ENCODE measurements around the gene HLA-DQA2. TPM values are rescaled to one million over a fixed set of nuclear protein-coding genes. Genes with fewer than 3 reads are reported as not detected.

The HLA-DQA2 gene
- polyA plus RNA-seq, 1 donor (not counting 4 experiments of a cell fraction or from before 2014, with no cell fraction given) = not detected

- Histone ChIP-seq H3K27me3 (ENCODE audit: control insufficient read depth, extremely low read depth, insufficient read depth, low read length) (no peaks in the 10 kb centered on the region), H3K9me3 (ENCODE audit: control insufficient read depth, low read depth, low read length) (no peaks in the 10 kb centered on the region), H2AFZ (ENCODE audit: control insufficient read depth, low read length) (no peak overlapping the region), H3K36me3 (ENCODE audit: control insufficient read depth in 2 of 2, extremely low read depth in 1 of 2, insufficient read depth in 2 of 2, low read length in 2 of 2) (no peaks in the 10 kb centered on the region), H3K4me1 (ENCODE audit: control insufficient read depth, extremely low read depth, insufficient read depth, low read length) (peaks cover 21% of the 10 kb centered on the region), H3K4me3 (ENCODE audit: control insufficient read depth in 2 of 3, extremely low read depth in 1 of 3, insufficient read depth in 2 of 3, low read depth in 1 of 3, low read length in 3 of 3) (no peak overlapping the region), H3K27ac (ENCODE audit: control insufficient read depth, insufficient read depth, low read length) (no peak overlapping the region), H3K9me1 (ENCODE audit: control insufficient read depth, extremely low read depth, insufficient read depth, low read length) (no peaks in the 10 kb centered on the region), H3K79me2 (ENCODE audit: control insufficient read depth, insufficient read depth, low read length) (no peaks in the 10 kb centered on the region), H3K9ac (ENCODE audit: control insufficient read depth, extremely low read depth, insufficient read depth, low read length) (no peak overlapping the region), H3K4me2 (ENCODE audit: control insufficient read depth, extremely low read depth, insufficient read depth, low read depth, low read length) (peak overlapping the region; percentile 8), H4K20me1 (ENCODE audit: control insufficient read depth, extremely low read depth, insufficient read depth, low read length) (no peaks in the 10 kb centered on the region)
- dilution Hi-C loops (cut with MboI; ENCODE audit: extremely low pct_ligation_motif_present, low sequenced_read_pairs) = no loop called here
- no peak for TF ChIP-seq CTCF (optimal IDR thresholded peaks at IDR 0.05 in 1 of 3, IDR thresholded peaks at IDR 0.05 in 1 of 3, conservative IDR thresholded peaks at IDR 0.05 in 1 of 3; ENCODE audit: extremely low read depth in 1 of 3, insufficient read depth in 2 of 3, low read length in 3 of 3)
- no peak for TF ChIP-seq EZH2 (IDR thresholded peaks at IDR 0.05; ENCODE audit: low read length)
- FAIRE-seq (peak; percentile 59), DNase-seq (ENCODE audit: low read depth, low spot score) (no peak)
Observed at GRCh38 chr6:32774426-32774825, 33.2 kb downstream of the HLA-DQA2 start.

- TF ChIP-seq CTCF (optimal IDR thresholded peaks at IDR 0.05 in 1 of 3, IDR thresholded peaks at IDR 0.05 in 1 of 3, conservative IDR thresholded peaks at IDR 0.05 in 1 of 3; ENCODE audit: extremely low read depth in 1 of 3, insufficient read depth in 2 of 3, low read length in 3 of 3) (no peak), EZH2 (IDR thresholded peaks at IDR 0.05; ENCODE audit: low read length) (no peak)
- no peaks in the 10 kb centered on the region for H3K79me2 ChIP-seq (ENCODE audit: control insufficient read depth, insufficient read depth, low read length)
- FAIRE-seq (peak; percentile 32), DNase-seq (ENCODE audit: low read depth, low spot score) (no peak)
- dilution Hi-C loops (cut with MboI; ENCODE audit: extremely low pct_ligation_motif_present, low sequenced_read_pairs) = no loop called here
- no peaks in the 10 kb centered on the region for H4K20me1 ChIP-seq (ENCODE audit: control insufficient read depth, extremely low read depth, insufficient read depth, low read length)
- no peaks in the 10 kb centered on the region for H3K9me3 ChIP-seq (ENCODE audit: control insufficient read depth, low read depth, low read length)
- H3K36me3 ChIP-seq (ENCODE audit: control insufficient read depth in 2 of 2, extremely low read depth in 1 of 2, insufficient read depth in 2 of 2, low read length in 2 of 2) = no peaks in the 10 kb centered on the region
- H3K9me1 ChIP-seq (ENCODE audit: control insufficient read depth, extremely low read depth, insufficient read depth, low read length) = no peaks in the 10 kb centered on the region
- H3K9ac ChIP-seq (ENCODE audit: control insufficient read depth, extremely low read depth, insufficient read depth, low read length) = no peak overlapping the region
- no peak overlapping the region for H2AFZ ChIP-seq (ENCODE audit: control insufficient read depth, low read length)
- H3K27ac ChIP-seq (ENCODE audit: control insufficient read depth, insufficient read depth, low read length) = peak overlapping the region; percentile 33
- H3K4me2 ChIP-seq (ENCODE audit: control insufficient read depth, extremely low read depth, insufficient read depth, low read depth, low read length) = peak overlapping the region; percentile 52
- H3K4me1 ChIP-seq (ENCODE audit: control insufficient read depth, extremely low read depth, insufficient read depth, low read length) = peaks cover 21% of the 10 kb centered on the region
- H3K4me3 ChIP-seq (ENCODE audit: control insufficient read depth in 2 of 3, extremely low read depth in 1 of 3, insufficient read depth in 2 of 3, low read depth in 1 of 3, low read length in 3 of 3) = no peak overlapping the region
- no peaks in the 10 kb centered on the region for H3K27me3 ChIP-seq (ENCODE audit: control insufficient read depth, extremely low read depth, insufficient read depth, low read length)
Observed at GRCh38 chr6:32775071-32775470, 33.9 kb downstream of the HLA-DQA2 start.
